Glomerular visceral epithelial cell (primary cell): ENCODE results near the gene LY6G5B.
"Not testable (repeated sequence)": the region's sequence is repeated elsewhere in the genome, so short reads cannot be mapped to it uniquely, and the experiment has no call there.

ENCODE experiments used
- DNase-seq: peaks from one replicate; pipeline ENCODE4 v3.0.0-alpha.2; 2016; ENCODE audit errors: extremely low spot score

Gene LY6G5B

GRCh38 chr6:31691078-31691463 lies 21.3 kb downstream of the LY6G5B start:
- no peak for DNase-seq

GRCh38 chr6:31691564-31692108 lies 21.9 kb downstream of the LY6G5B start:
- no peak for DNase-seq

GRCh38 chr6:31692353-31692752 lies 22.6 kb downstream of the LY6G5B start:
- DNase-seq: no peak

GRCh38 chr6:31692886-31693285 lies 23.1 kb downstream of the LY6G5B start:
- DNase-seq: no peak

GRCh38 chr6:31693535-31693934 lies 23.8 kb downstream of the LY6G5B start:
- no peak for DNase-seq

GRCh38 chr6:31697555-31697954 lies 27.8 kb downstream of the LY6G5B start:
- no peak for DNase-seq

GRCh38 chr6:31700740-31701401 lies 31.1 kb downstream of the LY6G5B start:
- no peak for DNase-seq

- DNase-seq: no peak
These were observed 32.1 kb downstream of the LY6G5B start for GRCh38 chr6:31701666-31702404.

- DNase-seq: no peak
These were observed 32.6 kb downstream of the LY6G5B start for GRCh38 chr6:31702405-31702818.

GRCh38 chr6:31702819-31703716 lies 33.3 kb downstream of the LY6G5B start, which contains the start of gene ABHD16A:
Gene ABHD16A (minus strand): TSS chr6:31703324. CDS start chr6:31703281, 43 bp downstream.
- peak; percentile 97 for DNase-seq

GRCh38 chr6:31705931-31706330 lies 36.2 kb downstream of the LY6G5B start:
- DNase-seq: no peak

GRCh38 chr6:31706599-31706998 lies 36.8 kb downstream of the LY6G5B start, which contains the start of gene LY6G6F:
Gene LY6G6F (plus strand): TSS chr6:31706866. CDS start chr6:31706907, 41 bp downstream.
- no peak for DNase-seq

- no peak for DNase-seq
These were observed 37.9 kb downstream of the LY6G5B start for GRCh38 chr6:31707701-31708100.

- no peak for DNase-seq
These were observed 38.4 kb downstream of the LY6G5B start for GRCh38 chr6:31708224-31708623.

- not testable (repeated sequence) for DNase-seq
These were observed 39.4 kb downstream of the LY6G5B start for GRCh38 chr6:31709157-31709556.

GRCh38 chr6:31710523-31711219 lies 40.9 kb downstream of the LY6G5B start:
- no peak for DNase-seq

- DNase-seq: no peak
These were observed 41.5 kb downstream of the LY6G5B start for GRCh38 chr6:31711233-31711632.

GRCh38 chr6:31712296-31712695 lies 42.5 kb downstream of the LY6G5B start:
- DNase-seq: no peak

GRCh38 chr6:31713465-31713864 lies 43.7 kb downstream of the LY6G5B start:
- no peak for DNase-seq

GRCh38 chr6:31713991-31714684 lies 44.4 kb downstream of the LY6G5B start:
- DNase-seq: no peak
